ENCODE results near the gene ATP11C.
"Not testable (repeated sequence)": the region's sequence is repeated elsewhere in the genome, so short reads cannot be mapped to it uniquely, and the experiment has no call there.

Gene ATP11C

GRCh38 chrX:139692908-139693307 is 239.9 kb downstream of the ATP11C start:
- no peak for DNase-seq (ENCODE audit: low read depth)
- H3K4me3 ChIP-seq (ENCODE audit: low read depth, low read length), result no peak overlapping the region

DNA sequence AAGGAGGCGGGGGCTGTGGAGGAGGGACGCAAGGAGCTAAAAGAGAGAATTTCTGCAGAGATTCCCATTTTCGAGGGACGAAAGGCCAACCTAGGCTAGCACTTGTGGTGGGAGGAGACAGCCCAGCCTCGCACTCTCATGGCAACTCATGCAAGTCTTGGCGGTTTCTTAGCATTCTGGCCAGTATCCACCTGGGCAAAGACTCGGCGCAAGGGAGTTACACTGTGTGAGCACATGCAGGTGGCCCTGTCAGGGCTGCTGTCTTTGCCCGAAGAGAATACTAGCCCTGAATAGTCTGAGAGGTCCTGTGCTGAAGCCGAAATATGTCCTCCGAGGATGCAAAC is 240.4 kb downstream of the ATP11C start:
- no peak for DNase-seq (ENCODE audit: low read depth)
- no peak overlapping the region for H3K4me3 ChIP-seq (ENCODE audit: low read depth, low read length)
- no peak for TF ChIP-seq CTCF (IDR thresholded peaks at IDR 0.05; ENCODE audit: low read depth, low read length, missing control alignments)

More at GRCh38 chrX:139692908-139693307, 239.9 kb downstream of the ATP11C start:
- no peak for TF ChIP-seq CTCF (IDR thresholded peaks at IDR 0.05; ENCODE audit: low read depth, low read length, missing control alignments)

- no peak for TF ChIP-seq CTCF (IDR thresholded peaks at IDR 0.05; ENCODE audit: low read depth, low read length, missing control alignments)
- DNase-seq (ENCODE audit: low read depth), result no peak
- H3K4me3 ChIP-seq (ENCODE audit: low read depth, low read length), result no peak overlapping the region
These were observed 240.9 kb downstream of the ATP11C start for GRCh38 chrX:139691843-139692505.

DNA sequence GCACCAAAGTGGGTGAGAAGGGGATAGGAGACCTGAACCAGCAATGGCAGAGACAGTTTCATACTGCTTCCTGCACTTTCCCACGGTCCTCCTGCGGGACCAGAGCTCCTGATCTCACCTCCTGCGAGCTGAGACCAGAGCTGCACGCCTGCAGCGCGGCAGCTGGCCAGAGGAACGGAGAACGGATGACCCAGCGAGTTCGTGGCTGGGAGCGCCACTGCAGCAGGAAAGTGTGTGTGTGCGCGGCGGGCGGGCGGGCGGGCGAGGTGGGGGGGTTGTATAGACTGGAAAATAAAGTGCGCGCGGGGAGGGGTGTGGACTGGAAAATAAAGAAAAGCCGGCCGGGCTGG is 241.4 kb downstream of the ATP11C start:
- no peak for TF ChIP-seq CTCF (IDR thresholded peaks at IDR 0.05; ENCODE audit: low read depth, low read length, missing control alignments)
- DNase-seq (ENCODE audit: low read depth), result no peak
- no peak overlapping the region for H3K4me3 ChIP-seq (ENCODE audit: low read depth, low read length)

DNA sequence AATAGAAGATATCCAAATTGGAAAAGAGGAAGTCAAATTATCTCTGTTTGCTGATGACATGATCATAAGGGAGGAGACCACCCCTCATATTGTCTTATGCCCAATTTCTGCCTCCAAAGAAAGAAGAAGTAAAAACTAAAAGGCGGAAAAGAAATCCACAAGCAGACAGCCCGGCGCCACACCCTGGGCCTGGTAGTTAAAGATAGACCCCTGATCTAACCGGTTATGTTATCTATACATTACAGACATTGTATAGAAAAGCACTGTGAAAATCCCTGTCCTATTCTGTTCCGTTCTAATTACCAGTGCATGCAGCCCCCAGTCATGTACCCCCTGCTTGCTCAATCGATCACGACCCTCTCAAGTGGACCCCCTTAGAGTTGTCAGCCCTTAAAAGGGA is 247.7 kb downstream of the ATP11C start:
- H3K4me3 ChIP-seq (ENCODE audit: low read depth, low read length); DNase-seq (ENCODE audit: low read depth): not testable (repeated sequence)

DNA sequence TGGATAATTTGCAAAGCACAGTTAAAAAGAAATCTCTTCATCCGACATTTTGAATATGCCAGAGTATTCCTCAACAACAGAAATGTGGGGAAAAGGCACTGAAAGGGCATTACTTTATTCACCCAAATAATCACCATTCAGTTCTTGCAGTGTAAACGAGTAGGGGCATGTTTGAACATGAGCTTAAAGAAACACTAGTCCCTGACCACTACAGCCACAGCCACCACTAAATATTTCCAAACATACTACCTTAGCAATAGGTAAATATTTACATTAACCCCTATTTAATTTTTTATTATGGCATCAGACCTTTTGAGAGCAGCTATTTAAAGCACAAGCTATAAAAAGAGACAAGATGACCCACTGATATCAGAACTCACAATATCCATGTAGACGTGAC is 252.5 kb downstream of the ATP11C start:
- TF ChIP-seq CTCF (IDR thresholded peaks at IDR 0.05; ENCODE audit: low read depth, low read length, missing control alignments), result no peak
- no peak for DNase-seq (ENCODE audit: low read depth)
- no peak overlapping the region for H3K4me3 ChIP-seq (ENCODE audit: low read depth, low read length)

All from GM12864 (cell line).